GM15510 (cell line): ENCODE results near the gene CD300LF.

ENCODE experiments used
- POLR2A ChIP-seq: IDR thresholded peaks from 3 replicates; pipeline ENCODE4 v1.6.1; 2011; ENCODE audit warnings: borderline replicate concordance; ENCODE audit not compliant: insufficient read length; ENCODE audit errors: extremely low read depth

CD300LF gene

GRCh38 chr17:74712756-74713155, at the start of gene CD300LF:
CD300LF (minus strand) TSS chr17:74712923; CDS start chr17:74712866, 57 bp downstream.
- TF ChIP-seq POLR2A = no peak

DNA sequence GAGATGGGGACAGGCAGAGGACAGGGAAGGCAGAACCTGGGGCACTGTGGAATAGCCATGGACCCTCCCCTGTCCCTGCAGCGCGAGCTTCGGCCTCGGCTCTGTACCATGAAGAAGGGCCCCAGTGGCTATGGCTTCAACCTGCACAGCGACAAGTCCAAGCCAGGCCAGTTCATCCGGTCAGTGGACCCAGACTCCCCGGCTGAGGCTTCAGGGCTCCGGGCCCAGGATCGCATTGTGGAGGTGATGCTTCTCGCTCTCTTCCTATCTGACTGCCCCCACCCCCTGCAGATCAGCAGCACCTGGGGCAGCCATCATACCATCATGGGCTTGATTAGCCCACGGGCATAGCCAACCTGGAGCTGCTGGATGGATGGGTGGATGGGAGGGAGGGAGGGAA, 49.2 kb upstream of the CD300LF start:
- TF ChIP-seq POLR2A = no peak

GRCh38 chr17:74761419-74761818, 48.7 kb upstream of the CD300LF start:
- TF ChIP-seq POLR2A = no peak

DNA sequence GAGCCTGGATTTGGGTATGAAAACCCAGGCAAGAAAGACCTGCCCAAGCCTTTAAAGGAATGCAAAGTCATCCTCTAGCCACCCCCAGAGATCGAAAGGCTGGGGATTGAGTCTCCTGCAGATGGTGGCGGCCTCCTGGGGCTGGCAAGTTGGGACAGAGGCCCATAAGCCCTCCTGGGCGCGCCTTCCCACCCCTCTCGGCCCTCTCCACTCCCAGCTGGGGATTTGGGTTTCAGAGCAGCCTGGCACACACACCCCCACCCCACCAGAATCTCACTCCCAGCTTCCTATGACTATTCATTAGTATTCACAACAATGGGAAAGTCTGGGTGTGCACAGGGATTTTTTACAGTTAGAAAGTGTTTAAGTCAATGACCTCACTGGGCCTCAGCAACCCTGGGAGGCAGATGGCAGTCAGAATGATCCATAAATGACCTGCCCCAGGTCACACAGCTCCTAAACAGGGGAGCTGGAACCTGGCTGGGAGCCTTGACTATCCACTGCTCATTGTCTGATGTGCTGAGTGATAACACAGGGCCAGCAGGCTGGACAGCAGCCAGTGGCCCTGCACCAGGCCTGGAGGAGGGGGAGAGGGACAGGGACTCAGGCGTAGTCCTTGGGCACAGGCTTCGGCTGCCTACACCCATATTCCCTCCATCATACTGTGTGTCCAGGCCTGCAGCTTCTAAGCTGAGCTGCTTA, 47.8 kb upstream of the CD300LF start:
- no peak for TF ChIP-seq POLR2A

DNA sequence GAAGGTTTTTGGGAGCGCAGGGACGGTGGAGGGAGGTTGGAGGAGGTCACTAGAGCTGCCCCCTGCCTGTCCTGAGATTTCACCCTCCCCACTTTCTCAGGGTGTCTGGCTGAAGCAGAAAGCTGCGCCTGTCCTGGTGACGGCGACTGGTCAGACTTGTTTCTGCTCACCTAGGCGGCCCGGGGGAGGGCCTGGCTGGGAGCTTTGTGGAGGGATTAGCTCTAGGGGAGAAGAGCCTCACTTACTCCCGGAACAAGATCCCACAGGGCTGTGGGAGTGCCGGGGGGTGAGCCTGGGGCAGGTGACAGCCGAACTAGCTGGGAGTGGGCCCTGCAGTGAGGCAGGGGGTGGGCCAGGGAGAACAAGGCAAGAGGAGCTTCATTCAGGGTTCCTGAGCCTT, 47.2 kb upstream of the CD300LF start:
- TF ChIP-seq POLR2A = no peak

DNA sequence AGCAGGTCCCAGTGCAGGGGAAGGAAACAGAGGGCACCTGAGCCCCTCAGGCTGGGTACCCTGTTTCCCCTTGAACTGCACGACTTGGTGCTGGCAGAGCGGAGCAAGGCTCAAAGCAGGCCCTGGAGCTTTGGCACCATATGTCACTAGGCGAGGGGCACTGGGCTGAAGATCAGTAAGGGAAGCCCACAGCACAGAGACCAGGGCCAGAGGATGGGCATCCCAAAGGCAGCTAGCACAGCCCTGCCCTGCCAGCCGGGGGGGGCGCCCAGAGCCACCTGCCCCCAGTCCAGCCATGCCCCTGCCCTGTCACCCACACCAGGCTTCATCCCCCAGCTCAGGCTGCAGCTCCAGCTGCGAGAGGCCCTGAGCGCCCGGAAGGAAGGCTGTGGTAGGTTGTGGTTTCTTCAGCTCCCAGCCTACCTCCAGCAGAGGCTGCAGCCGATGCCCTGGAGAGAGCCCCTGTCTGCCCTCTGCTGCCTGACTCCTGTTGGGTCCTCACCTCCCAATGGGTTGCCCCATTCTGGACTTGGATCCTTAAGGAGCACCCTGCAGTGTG, 46.6 kb upstream of the CD300LF start:
- no peak for TF ChIP-seq POLR2A

DNA sequence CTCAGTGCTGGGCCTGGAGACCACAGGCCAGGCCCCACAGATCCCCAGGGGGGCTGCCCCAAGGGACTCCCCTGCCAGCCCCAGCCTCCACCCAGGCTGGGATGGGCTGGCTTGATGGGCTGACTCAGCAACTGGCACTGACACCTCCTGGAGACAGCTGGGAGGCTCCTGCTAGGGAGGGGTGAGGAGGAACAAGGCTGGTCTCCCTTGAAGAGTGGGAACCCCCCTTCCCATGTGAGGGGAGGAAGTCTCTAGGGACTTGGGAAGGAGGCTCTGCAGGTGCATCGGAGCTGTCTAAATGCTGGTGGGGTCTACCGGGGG, 46.1 kb upstream of the CD300LF start:
- no peak for TF ChIP-seq POLR2A

DNA sequence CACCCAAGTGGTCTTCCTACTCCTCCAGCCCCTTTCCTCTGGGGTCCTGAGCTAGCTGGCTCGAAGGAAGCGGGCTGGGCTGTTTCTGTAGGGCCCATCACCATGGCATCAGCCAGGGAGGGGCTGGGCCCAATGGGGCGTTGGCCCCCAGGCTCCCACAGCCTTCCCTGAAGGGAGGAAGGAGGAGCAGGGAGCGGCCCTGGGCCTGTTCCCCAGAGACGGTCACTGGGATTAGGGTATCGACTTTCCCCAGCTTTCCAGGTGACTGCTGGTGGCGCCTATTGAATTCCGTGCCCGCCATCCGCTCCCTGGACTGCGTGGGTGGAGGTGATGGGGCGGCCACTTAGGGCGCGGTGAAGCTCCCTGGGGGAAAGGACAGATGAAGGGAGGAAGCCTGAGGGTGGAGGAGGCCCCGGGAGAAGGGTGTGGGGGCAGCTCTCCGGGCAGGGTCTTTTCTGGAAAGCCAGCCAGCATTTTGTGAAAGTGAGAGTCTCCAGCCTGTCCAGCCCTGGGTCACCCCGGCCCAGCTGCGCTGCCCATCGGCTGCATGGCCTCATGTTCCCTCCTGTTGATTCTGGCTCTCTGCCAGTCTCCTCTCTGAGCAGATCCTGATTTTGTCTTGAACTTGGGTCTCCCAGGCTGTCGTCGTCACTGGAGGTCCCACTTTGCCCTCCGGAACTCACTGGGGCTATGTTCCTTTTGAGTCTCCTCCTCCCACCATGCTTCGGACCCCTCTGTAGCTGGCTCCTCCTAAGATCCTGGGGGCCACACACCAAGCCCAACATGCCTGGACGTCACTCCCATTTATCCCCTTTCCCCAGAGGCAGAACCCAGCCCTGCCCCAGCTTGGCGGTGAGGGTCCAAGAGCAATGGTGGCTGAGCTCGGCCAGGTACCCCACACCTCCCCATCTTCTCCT, 45.5 kb upstream of the CD300LF start:
- no peak for TF ChIP-seq POLR2A

GRCh38 chr17:74757502-74757901, 44.8 kb upstream of the CD300LF start:
- TF ChIP-seq POLR2A = no peak

GRCh38 chr17:74756891-74757290, 44.2 kb upstream of the CD300LF start:
- TF ChIP-seq POLR2A = no peak

DNA sequence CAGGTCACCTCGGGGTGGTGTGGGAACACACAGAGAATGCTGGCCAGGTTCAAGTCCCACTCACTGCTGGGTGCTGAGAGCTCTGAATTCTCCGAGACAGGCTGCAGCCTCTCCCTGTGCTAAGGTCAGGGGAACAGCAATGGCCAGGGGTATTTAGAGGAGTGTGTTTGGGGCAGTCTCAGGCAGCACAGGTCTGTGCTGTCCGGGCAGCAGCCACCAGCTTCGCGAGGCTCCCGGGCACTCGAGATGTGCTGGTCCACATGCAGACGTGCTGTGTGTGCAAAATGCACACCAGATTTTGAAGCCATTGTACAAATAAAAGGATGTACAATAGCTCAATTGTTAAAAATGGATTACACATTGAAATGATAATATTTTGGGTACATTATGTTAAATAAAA, 42.8 kb upstream of the CD300LF start:
- TF ChIP-seq POLR2A = no peak

- TF ChIP-seq POLR2A = no peak
These were observed 42.1 kb upstream of the CD300LF start for GRCh38 chr17:74754832-74755231.

DNA sequence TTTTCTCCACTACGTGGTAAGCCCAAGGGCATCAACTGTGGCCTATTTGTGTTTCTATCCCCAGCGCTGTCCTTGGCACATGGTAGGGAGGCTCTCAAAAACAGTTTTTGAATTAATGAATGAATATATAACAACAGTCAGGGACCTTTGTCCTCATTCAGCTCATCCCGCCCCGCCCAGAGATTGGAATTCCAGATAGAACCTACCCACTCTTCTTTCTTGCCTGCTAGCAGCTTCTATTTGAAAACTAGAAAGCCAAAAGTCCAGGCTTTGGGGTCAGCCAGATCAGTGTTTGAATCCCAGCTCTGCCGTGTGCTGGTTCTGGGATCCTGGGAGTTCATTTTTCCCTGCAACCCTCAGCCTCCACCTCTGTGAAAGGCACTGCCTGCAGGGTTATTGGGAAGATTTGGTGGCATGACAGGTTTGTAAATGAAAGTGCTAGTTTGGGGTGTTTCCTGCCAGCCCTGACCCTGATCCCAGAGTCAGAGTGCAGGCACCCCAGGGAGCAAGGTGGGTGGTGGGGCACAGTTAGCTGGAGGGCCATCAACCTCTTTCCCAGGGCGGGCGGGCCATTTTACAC, 40.2 kb upstream of the CD300LF start:
- no peak for TF ChIP-seq POLR2A

DNA sequence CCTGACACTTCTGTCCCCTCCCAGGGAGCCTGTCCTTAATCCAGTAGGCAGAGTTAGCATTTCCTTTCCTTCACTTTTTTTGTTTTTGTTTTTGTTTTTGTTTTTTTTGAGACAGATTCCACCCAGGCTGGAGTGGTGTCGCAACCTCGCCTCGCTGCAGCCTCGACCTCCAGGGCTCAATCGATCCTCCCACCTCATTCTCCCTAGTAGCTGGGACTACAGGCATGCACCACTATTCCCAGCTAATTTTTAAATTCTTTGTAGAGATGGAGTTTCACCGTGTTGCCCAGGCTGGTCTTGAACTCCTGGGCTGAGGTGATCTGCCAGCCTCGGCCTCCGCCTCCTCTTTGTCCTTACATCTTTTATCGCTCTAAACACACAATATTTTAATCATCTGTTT, 39.7 kb upstream of the CD300LF start:
- no peak for TF ChIP-seq POLR2A
